PC-9 (cell line): Measurements from ENCODE around the gene TLX2. TPM values are rescaled to one million over a fixed set of nuclear protein-coding genes. Genes with fewer than 3 reads are reported as not detected.

Source experiments
- BruUV-seq: library from RNA; stranded (reverse); fragments of 400-500 nt; replicated peaks from 2 replicates; lab custom pipeline; 2021; lab: Mats Ljungman, UMichigan
- CTCF ChIA-PET: fragments of 300-600 bp; sonication (Branson Sonifier 250); formaldehyde crosslinking; loops from one replicate; lab custom pipeline; 2022; ENCODE audit warnings: antibody characterized with exemption; lab: Charles Lee
- POLR2A ChIA-PET: fragments of 300-600 bp; sonication (Branson Sonifier 250); formaldehyde crosslinking; loops from one replicate; lab custom pipeline; 2022; ENCODE audit warnings: antibody characterized with exemption; ENCODE audit not compliant: unreplicated experiment; lab: Charles Lee
- DNase-seq, 2 experiments: peaks; one replicate each; pipeline versions ENCODE4 v3.0.0 to v3.0.0-alpha.2; 2015 to 2022; ENCODE audit warnings: mixed read lengths in 1 of 2
- H2AFZ ChIP-seq: fragments of 200-600 bp; sonication (generic); 2 replicates; pipeline ENCODE4 v1.8.1; 2017; ENCODE audit warnings: antibody characterized with exemption
- H3F3A ChIP-seq: fragments of 200-600 bp; sonication (generic); 2 replicates; pipeline ENCODE4 v1.8.1; 2017; ENCODE audit warnings: antibody characterized with exemption, mild to moderate bottlenecking, low read depth; ENCODE audit not compliant: insufficient read depth
- H3K27ac ChIP-seq: fragments of 200-600 bp; sonication (generic); 2 replicates; pipeline ENCODE4 v1.6.1; 2016; ENCODE audit warnings: mixed run types
- H3K27me3 ChIP-seq: fragments of 200-600 bp; sonication (generic); 2 replicates; pipeline ENCODE4 v1.6.1; 2016; ENCODE audit warnings: low read depth, mixed run types; ENCODE audit not compliant: insufficient read depth
- H3K36me3 ChIP-seq: fragments of 200-600 bp; sonication (generic); 2 replicates; pipeline ENCODE4 v1.6.1; 2016; ENCODE audit warnings: low read depth, mixed run types
- H3K4me1 ChIP-seq: fragments of 200-600 bp; sonication (generic); replicated peaks from 2 replicates; pipeline ENCODE4 v1.6.1; 2016; ENCODE audit warnings: mixed run types; ENCODE audit not compliant: insufficient read depth
- H3K4me2 ChIP-seq: fragments of 200-600 bp; sonication (generic); 2 replicates; pipeline ENCODE4 v1.6.1; 2017; ENCODE audit warnings: mixed run types
- H3K4me3 ChIP-seq: fragments of 200-600 bp; sonication (generic); 2 replicates; pipeline ENCODE4 v1.6.1; 2016; ENCODE audit warnings: mixed run types
- H3K79me2 ChIP-seq: fragments of 200-600 bp; sonication (generic); 2 replicates; pipeline ENCODE4 v1.6.1; 2017; ENCODE audit warnings: low read depth, mixed run types
- H3K9me2 ChIP-seq: fragments of 200-600 bp; sonication (generic); 2 replicates; pipeline ENCODE4 v1.8.1; 2017; ENCODE audit warnings: mild to moderate bottlenecking; ENCODE audit not compliant: insufficient read depth
- H3K9me3 ChIP-seq: fragments of 200-600 bp; sonication (generic); 2 replicates; pipeline ENCODE4 v1.8.1; 2016; ENCODE audit warnings: low read depth; ENCODE audit not compliant: insufficient read depth
- H4K20me1 ChIP-seq: fragments of 200-600 bp; sonication (generic); 2 replicates; pipeline ENCODE4 v1.8.1; 2017; ENCODE audit not compliant: insufficient read depth
- EZH2 ChIP-seq: fragments of 200-600 bp; sonication (generic); IDR thresholded peaks from 2 replicates; pipeline ENCODE4 v1.8.0; 2017; ENCODE audit warnings: antibody characterized with exemption, low read depth
- intact Hi-C: fragments of 100-400 bp; cut with micrococcal nuclease; formaldehyde crosslinking; loops from one replicate; pipeline ENCODE4 v1.10.0; 2022; ENCODE audit not compliant: unreplicated experiment
- total RNA-seq: library from RNA; stranded (reverse); gene quantifications from 2 replicates; pipeline ENCODE4 v1.2.3, GENCODE V29; 2021
- TF ChIP-seq, protein P1 (sequence below): fragments of 200-600 bp; sonication (generic); conservative IDR thresholded peaks from 2 replicates; pipeline ENCODE4 v1.6.1; 2017; ENCODE audit warnings: mixed run types, antibody characterized with exemption, mild to moderate bottlenecking, moderate library complexity

Gene TLX2
- total RNA-seq, 1 experiment from 2014 or later = 3.1 TPM

DNA sequence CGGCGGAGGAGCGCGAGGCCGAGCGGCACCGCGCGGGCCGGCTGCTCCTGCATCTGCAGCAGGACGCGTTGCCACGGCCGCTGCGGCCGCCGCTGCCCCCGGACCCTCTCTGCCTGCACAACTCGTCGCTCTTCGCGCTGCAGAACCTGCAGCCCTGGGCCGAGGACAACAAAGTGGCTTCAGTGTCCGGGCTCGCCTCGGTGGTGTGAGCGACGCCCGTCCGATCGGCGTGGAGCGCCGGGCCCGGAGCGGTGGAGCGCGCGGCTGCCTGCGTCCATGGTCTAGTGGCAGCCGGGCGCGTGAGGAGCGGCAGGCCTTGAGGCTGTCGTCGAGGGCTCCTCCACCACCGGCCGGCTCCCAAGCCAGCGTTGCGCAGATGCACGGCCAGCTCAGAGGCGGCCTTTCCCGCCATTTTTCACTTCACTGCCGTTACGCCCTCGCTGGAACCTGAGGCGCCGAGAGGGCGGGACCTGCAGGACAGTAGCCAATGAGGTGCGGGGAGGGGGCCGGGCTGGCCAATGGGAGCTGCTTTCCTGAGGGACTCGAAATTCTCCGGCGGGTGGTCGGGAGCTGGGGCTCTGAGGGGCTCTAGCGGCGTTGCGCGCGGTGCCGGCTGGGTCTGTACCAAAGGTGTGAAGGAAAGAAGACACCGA lies 1.9 kb downstream of the TLX2 start:
- no peak overlapping the region for H3K27ac ChIP-seq
- no peaks in the 10 kb centered on the region for H3K36me3 ChIP-seq
- no peaks in the 10 kb centered on the region for H4K20me1 ChIP-seq
- no peak for DNase-seq
- no peaks in the 10 kb centered on the region for H3K9me2 ChIP-seq
- no peaks in the 10 kb centered on the region for H3K79me2 ChIP-seq
- no peak overlapping the region for H3K4me3 ChIP-seq
- no peaks in the 10 kb centered on the region for H3K9me3 ChIP-seq
- ChIA-PET CTCF (no interaction called here), POLR2A (no interaction called here)
- H3K27me3 ChIP-seq = no peaks in the 10 kb centered on the region
- H2AFZ ChIP-seq = no peak overlapping the region
- TF ChIP-seq EZH2 = no peak
- TF ChIP-seq, protein P1, sequence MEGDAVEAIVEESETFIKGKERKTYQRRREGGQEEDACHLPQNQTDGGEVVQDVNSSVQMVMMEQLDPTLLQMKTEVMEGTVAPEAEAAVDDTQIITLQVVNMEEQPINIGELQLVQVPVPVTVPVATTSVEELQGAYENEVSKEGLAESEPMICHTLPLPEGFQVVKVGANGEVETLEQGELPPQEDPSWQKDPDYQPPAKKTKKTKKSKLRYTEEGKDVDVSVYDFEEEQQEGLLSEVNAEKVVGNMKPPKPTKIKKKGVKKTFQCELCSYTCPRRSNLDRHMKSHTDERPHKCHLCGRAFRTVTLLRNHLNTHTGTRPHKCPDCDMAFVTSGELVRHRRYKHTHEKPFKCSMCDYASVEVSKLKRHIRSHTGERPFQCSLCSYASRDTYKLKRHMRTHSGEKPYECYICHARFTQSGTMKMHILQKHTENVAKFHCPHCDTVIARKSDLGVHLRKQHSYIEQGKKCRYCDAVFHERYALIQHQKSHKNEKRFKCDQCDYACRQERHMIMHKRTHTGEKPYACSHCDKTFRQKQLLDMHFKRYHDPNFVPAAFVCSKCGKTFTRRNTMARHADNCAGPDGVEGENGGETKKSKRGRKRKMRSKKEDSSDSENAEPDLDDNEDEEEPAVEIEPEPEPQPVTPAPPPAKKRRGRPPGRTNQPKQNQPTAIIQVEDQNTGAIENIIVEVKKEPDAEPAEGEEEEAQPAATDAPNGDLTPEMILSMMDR = no peak
- H3K4me1 ChIP-seq = no peaks in the 10 kb centered on the region
- intact Hi-C loops = no loop called here
- BruUV-seq = no TSS peak
- H3F3A ChIP-seq = no peaks in the 10 kb centered on the region
- H3K4me2 ChIP-seq = no peak overlapping the region

DNA sequence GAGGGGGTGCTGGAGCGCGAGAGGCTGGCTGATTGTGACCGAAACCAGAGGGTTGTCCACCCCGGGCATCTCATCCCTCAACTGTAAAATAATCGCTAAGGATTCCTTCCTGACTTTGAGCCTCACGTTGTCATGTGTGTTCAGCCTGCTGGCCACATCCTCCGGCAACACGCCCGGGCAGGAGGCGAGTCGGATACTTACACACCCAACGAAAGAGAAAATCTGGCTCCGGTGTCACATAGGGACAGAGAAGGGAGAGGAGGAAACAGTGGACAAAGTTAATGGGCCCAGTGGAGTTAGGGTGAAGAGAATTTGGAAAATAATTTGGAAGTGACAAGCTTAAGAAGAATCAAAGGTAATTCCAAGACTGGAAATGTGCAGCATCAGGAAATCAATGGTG lies 2.4 kb downstream of the TLX2 start:
- Histone ChIP-seq H3K9me2 (no peaks in the 10 kb centered on the region), H3K4me1 (no peaks in the 10 kb centered on the region), H3K4me3 (no peak overlapping the region), H2AFZ (no peak overlapping the region), H3K27ac (no peak overlapping the region), H3K4me2 (no peak overlapping the region), H3K9me3 (no peaks in the 10 kb centered on the region), H3F3A (no peaks in the 10 kb centered on the region), H3K36me3 (no peaks in the 10 kb centered on the region), H3K79me2 (no peaks in the 10 kb centered on the region), H3K27me3 (no peaks in the 10 kb centered on the region), H4K20me1 (no peaks in the 10 kb centered on the region)
- DNase-seq = no peak
- no TSS peak for BruUV-seq
- ChIA-PET CTCF (no interaction called here), POLR2A (no interaction called here)
- TF ChIP-seq, protein P1 = no peak
- TF ChIP-seq EZH2 = no peak
- intact Hi-C loops = no loop called here

DNA sequence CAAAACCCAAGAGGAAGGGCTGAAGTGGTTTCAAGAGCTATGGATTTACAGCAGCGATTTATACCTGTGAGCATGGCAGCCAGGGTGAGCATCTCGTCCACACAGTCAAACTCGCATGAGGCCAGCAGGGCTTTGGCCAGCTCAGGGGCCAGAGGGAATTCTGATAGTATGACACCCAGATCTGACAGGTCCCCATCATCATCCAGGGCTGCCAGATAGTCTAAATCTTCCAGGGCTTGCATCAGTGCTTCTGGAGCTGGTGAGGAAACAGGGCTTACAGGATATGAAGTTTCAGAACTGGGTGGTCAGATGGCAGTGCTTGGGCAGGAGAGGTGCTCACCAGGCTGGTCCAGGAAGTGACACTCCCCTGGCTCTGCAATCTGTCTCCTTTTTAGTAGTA lies 8.3 kb downstream of the TLX2 start:
- H3K4me1 ChIP-seq = no peaks in the 10 kb centered on the region; the same call in 1 of the 2 replicates
- peaks cover 8% of the 10 kb centered on the region for H3K79me2 ChIP-seq
- intact Hi-C loops = no loop called here
- H4K20me1 ChIP-seq = no peaks in the 10 kb centered on the region
- H3K27ac ChIP-seq = no peak overlapping the region
- no peak for DNase-seq
- TF ChIP-seq, protein P1 = no peak
- no peak for TF ChIP-seq EZH2
- H3K4me3 ChIP-seq = no peak overlapping the region
- BruUV-seq = no TSS peak
- H3K36me3 ChIP-seq = peaks cover 14% of the 10 kb centered on the region
- H3K4me2 ChIP-seq = no peak overlapping the region
- no peaks in the 10 kb centered on the region for H3K27me3 ChIP-seq
- H3K9me3 ChIP-seq = no peaks in the 10 kb centered on the region
- ChIA-PET POLR2A (interaction anchor here (0.6 kb wide), 1 partner anchor 843 kb away, joined by 7 read pairs; no protein-coding TSS in a partner anchor), CTCF (no interaction called here)
- H2AFZ ChIP-seq = no peak overlapping the region
- no peaks in the 10 kb centered on the region for H3K9me2 ChIP-seq
- no peaks in the 10 kb centered on the region; the same call in 1 of the 2 replicates for H3F3A ChIP-seq
